ENCODE results near the gene BAIAP2. TPM values are rescaled to one million over a fixed set of nuclear protein-coding genes. Genes with fewer than 3 reads are reported as not detected.

The BAIAP2 gene
- total RNA-seq, 1 donor from 2014 or later: 14.4 TPM

GRCh38 chr17:81097134-81097942 lies 62.4 kb downstream of the BAIAP2 start:
- peak; percentile 72 to 84 (median 77) for TF ChIP-seq CTCF (IDR thresholded peaks at IDR 0.05)
- no peaks in the 10 kb centered on the region for H3K27me3 ChIP-seq
- peak; percentile 39 to 92 for DNase-seq (ENCODE audit: low spot score in 2 of 2)
- H3K9me3 ChIP-seq: no peaks in the 10 kb centered on the region
- H3K4me1 ChIP-seq: peaks cover 14 to 18% of the 10 kb centered on the region in 2 donors
- no peak overlapping the region for H3K27ac ChIP-seq
- peak overlapping the region in 1 of 2 donors; percentile 44 for H3K4me3 ChIP-seq
- intact Hi-C loops (cut with DNase I): loop anchor here (1.0 to 10.0 kb wide), 3 partner anchors 73 to 683 kb away; partner anchors contain the start of gene ENDOV
- no peaks in the 10 kb centered on the region for H3K36me3 ChIP-seq

GRCh38 chr17:81097943-81098308 lies 63.0 kb downstream of the BAIAP2 start:
- H3K27ac ChIP-seq: no peak overlapping the region
- DNase-seq (ENCODE audit: low spot score in 2 of 2): peak in 1 of 2 donors; percentile 35
- no peaks in the 10 kb centered on the region for H3K36me3 ChIP-seq
- intact Hi-C loops (cut with DNase I): loop anchor here (1.0 to 10.0 kb wide), 3 partner anchors 74 to 683 kb away; partner anchors contain the start of gene ENDOV
- TF ChIP-seq CTCF (IDR thresholded peaks at IDR 0.05): no peak
- no peak overlapping the region for H3K4me3 ChIP-seq
- H3K27me3 ChIP-seq: no peaks in the 10 kb centered on the region
- H3K4me1 ChIP-seq: peaks cover 14 to 18% of the 10 kb centered on the region in 2 donors
- H3K9me3 ChIP-seq: no peaks in the 10 kb centered on the region

DNA sequence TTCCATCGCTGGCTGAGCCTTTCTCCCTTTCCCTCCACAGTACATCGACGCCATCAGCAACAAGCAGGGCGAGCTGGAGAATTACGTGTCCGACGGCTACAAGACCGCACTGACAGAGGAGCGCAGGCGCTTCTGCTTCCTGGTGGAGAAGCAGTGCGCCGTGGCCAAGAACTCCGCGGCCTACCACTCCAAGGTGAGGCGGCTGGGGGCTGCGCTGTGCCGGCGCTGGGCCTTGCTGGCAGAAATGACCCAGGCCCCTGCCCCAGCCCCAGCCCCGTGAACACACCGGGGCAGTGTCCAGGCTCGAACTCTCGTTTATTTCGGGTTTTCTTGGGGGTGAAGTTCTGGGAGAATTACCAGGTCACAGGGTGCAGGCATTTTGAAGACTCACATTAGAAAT lies 64.9 kb downstream of the BAIAP2 start:
- Histone ChIP-seq H3K4me1 (peaks cover 12 to 14% of the 10 kb centered on the region in 2 donors), H3K36me3 (no peaks in the 10 kb centered on the region)

GRCh38 chr17:81100668-81101067 lies 65.7 kb downstream of the BAIAP2 start:
- intact Hi-C loops (cut with DNase I): loop anchor here (1.0 kb wide), 2 partner anchors 76 to 673 kb away; no protein-coding TSS in a partner anchor
- H3K9me3 ChIP-seq: no peaks in the 10 kb centered on the region
- no peak for TF ChIP-seq CTCF (IDR thresholded peaks at IDR 0.05)
- DNase-seq (ENCODE audit: low spot score in 2 of 2): no peak
- peaks cover 8% of the 10 kb centered on the region in 2 donors for H3K4me1 ChIP-seq
- no peak overlapping the region for H3K4me3 ChIP-seq
- no peaks in the 10 kb centered on the region for H3K27me3 ChIP-seq
- no peak overlapping the region for H3K27ac ChIP-seq
- H3K36me3 ChIP-seq: no peaks in the 10 kb centered on the region

More for the DNA sequence above, 64.9 kb downstream of the BAIAP2 start:
- TF ChIP-seq CTCF (IDR thresholded peaks at IDR 0.05): no peak
- intact Hi-C loops (cut with DNase I): loop anchor here (10.0 kb wide), 1 partner anchor 685 kb away; the partner anchor contains the start of gene ENDOV
- H3K27ac ChIP-seq: no peak overlapping the region
- no peaks in the 10 kb centered on the region for H3K9me3 ChIP-seq
- H3K4me3 ChIP-seq: no peak overlapping the region
- no peaks in the 10 kb centered on the region for H3K27me3 ChIP-seq
- no peak for DNase-seq (ENCODE audit: low spot score in 2 of 2)

DNA sequence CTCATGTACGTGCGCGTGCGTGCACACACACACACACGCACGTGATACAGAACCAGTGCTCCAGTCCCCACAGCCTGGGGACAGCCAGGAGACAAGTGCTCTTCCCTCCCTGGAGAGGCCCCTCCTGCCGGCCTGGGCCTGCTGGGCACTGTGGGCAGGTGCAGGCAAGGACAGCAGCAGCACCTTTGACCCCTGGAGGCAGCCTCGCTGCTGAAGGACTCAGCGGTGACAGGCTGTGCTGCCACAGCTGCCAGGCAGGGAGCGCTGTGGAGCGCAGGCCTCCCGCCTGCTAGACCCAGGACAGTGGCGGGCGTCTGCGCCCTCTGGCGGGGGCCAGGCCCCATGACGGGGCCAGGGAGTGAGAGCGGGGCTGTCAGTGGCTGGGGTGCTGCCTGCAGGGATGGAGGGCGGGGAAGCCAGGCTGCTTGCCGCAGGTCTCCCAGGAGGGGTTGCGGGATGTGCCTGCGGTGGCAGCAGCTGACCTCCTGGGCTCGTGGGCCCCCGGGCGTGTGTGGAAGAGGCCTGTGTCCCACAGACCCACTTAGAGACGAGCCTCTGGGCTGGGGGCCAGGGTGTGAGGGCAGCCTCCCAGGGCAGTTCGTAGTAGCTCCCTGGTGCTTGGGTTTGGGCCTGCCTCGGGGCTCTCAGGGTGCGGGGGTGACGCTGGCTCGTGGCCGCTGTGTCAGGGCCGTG lies 66.8 kb downstream of the BAIAP2 start:
- H3K4me1 ChIP-seq: peaks cover 7 to 8% of the 10 kb centered on the region in 2 donors
- intact Hi-C loops (cut with DNase I): loop anchor here (1.0 kb wide), 2 partner anchors 77 to 674 kb away; no protein-coding TSS in a partner anchor
- no peaks in the 10 kb centered on the region for H3K27me3 ChIP-seq
- DNase-seq (ENCODE audit: low spot score in 2 of 2): peak; percentile 28 to 89
- TF ChIP-seq CTCF (IDR thresholded peaks at IDR 0.05): peak; percentile 100
- no peak overlapping the region for H3K4me3 ChIP-seq
- H3K36me3 ChIP-seq: no peaks in the 10 kb centered on the region
- H3K27ac ChIP-seq: no peak overlapping the region
- no peaks in the 10 kb centered on the region for H3K9me3 ChIP-seq

All from ascending aorta (tissue), 2 donors.